NCI-H1930 (cell line): ENCODE data around the gene OR2A2.

Experiments used
- DNase-seq, 2 experiments: peaks; one replicate each; lab custom pipeline; 2025; lab: John Stamatoyannopoulos, UW

The OR2A2 gene

GRCh38 chr7:144142187-144142586, 32.8 kb downstream of the OR2A2 start:
- DNase-seq = no peak

GRCh38 chr7:144144426-144144825, 35.0 kb downstream of the OR2A2 start:
- no peak for DNase-seq

DNA sequence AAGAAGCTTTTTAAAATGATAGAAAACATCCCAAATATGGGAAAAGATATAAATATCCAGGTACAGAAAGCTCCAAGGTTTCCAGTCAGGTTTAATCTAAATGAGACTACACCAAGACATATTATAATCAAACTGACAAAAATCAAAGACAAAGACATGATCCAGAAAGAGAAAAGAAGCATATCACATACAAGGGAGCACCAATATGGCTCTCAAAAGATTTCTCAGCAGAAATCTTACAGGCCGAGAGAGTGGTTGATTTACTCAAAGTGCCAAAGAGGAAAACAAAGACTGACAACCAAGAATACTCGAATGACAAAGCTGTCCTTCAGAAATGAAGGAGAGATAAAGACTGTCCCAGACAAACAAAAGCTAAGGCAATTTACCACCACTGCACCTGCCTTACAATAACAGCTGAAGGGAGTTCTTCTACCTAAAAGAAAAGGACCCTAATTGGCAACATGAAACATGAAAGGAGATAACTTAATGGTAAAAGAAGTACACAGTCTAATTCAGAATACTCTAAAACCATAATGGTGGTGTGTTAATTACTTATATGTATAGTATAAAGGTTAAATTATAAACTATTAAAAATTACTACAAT, 38.9 kb downstream of the OR2A2 start:
- DNase-seq = no peak

GRCh38 chr7:144158861-144159260, 49.5 kb downstream of the OR2A2 start:
- no peak for DNase-seq
